Large intestine (tissue), 3 donors: ENCODE measurements around the gene RBM4B. TPM values are rescaled to one million over a fixed set of nuclear protein-coding genes. Genes with fewer than 3 reads are reported as not detected.
"Not testable (repeated sequence)": the region's sequence is repeated elsewhere in the genome, so short reads cannot be mapped to it uniquely, and the experiment has no call there.

Experiments
- DNase-seq, 2 donors: peaks; one replicate each; pipeline versions ENCODE4 v3.0.0 to v3.0.0-alpha.2; 2013
- H3K27ac ChIP-seq: one replicate; pipeline ENCODE4 v1.5.1; 2013; ENCODE audit warnings: low read length
- H3K27me3 ChIP-seq: 2 replicates; pipeline ENCODE4 v1.6.1; 2013; ENCODE audit warnings: low read length; ENCODE audit not compliant: control insufficient read depth, insufficient read depth
- H3K36me3 ChIP-seq: 2 replicates; pipeline ENCODE4 v1.6.1; 2013; ENCODE audit warnings: low read length; ENCODE audit not compliant: control insufficient read depth, insufficient read depth
- H3K4me1 ChIP-seq: one replicate; pipeline ENCODE4 v1.6.1; 2013; ENCODE audit warnings: low read length; ENCODE audit not compliant: control insufficient read depth, insufficient read depth
- H3K4me3 ChIP-seq: one replicate; pipeline ENCODE4 v1.5.1; 2013; ENCODE audit warnings: low read length
- H3K9me3 ChIP-seq: one replicate; pipeline ENCODE4 v1.6.1; 2013; ENCODE audit warnings: mild to moderate bottlenecking, low read depth, low read length, moderate library complexity; ENCODE audit not compliant: control insufficient read depth
- WGBS: methylation state at CpG from one replicate; pipeline ENCODE4 v1.1.5; 2013; ENCODE audit warnings: low lambda C conversion rate; ENCODE audit not compliant: insufficient coverage; 5-methylcytosine and 5-hydroxymethylcytosine counted together
- polyA plus RNA-seq: library from polyadenylated mRNA; unstranded; fragments of 120-200 nt; gene quantifications from one replicate; pipeline ENCODE4 v1.2.1, GENCODE V29; 2013

Gene RBM4B
- polyA plus RNA-seq, 1 donor, result 38.9 TPM

DNA sequence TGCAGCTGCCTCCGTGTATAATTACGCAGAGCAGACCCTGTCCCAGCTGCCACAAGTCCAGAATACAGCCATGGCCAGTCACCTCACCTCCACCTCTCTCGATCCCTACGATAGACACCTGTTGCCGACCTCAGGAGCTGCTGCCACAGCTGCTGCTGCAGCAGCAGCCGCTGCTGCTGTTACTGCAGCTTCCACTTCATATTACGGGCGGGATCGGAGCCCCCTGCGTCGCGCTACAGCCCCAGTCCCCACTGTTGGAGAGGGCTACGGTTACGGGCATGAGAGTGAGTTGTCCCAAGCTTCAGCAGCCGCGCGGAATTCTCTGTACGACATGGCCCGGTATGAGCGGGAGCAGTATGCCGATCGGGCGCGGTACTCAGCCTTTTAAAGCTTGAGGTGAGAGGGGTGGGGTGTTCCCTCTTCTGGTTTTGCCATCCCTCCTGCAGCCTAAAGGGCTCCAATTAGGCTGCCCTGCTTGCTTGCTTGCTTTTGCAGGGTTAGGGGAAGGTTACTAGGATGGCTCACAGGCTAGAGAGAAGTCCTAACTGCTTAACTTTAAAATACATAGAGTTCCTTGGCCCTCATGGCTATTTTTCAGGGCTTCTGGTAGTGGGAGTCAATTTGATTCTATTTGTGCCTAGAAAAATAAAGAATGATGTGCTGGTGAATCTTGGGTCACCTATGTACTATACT lies 33.8 kb downstream of the RBM4B start:
- WGBS, result no CpG with 5 or more reads among the region's 24 CpGs

DNA sequence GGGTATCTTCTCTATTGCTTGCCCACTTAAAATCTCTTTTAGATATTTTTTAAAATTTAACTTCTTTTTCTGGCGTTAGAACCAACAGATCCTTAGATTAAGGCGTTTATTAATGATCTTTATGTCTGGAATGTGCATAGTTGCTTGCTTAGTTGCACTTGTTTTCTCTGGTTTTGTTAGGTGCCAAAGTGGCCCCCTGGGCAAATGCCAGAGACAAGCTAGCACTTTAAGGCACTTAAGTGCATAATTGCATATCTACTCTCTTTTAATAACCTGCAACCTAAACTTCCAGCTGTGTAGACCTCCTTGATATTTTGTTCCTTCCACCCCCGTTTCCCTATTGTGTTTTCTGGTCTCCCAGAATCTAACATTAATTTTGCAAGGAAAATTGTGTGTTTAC lies 35.9 kb downstream of the RBM4B start:
- H3K4me3 ChIP-seq, result peak overlapping the region; percentile 89
- H3K36me3 ChIP-seq, result peaks cover 62% of the 10 kb centered on the region
- no peak overlapping the region for H3K27ac ChIP-seq
- H3K9me3 ChIP-seq, result no peaks in the 10 kb centered on the region
- peaks cover 33% of the 10 kb centered on the region for H3K4me1 ChIP-seq
- no peak for DNase-seq
- 67% methylated on average over 2 of the region's 3 CpGs for WGBS
- H3K27me3 ChIP-seq, result no peaks in the 10 kb centered on the region

More for the DNA sequence above, 33.8 kb downstream of the RBM4B start:
- Histone ChIP-seq H3K9me3 (no peaks in the 10 kb centered on the region), H3K36me3 (peaks cover 74% of the 10 kb centered on the region), H3K4me1 (peaks cover 26% of the 10 kb centered on the region), H3K27ac (no peak overlapping the region), H3K27me3 (no peaks in the 10 kb centered on the region), H3K4me3 (no peak overlapping the region)
- DNase-seq, result no peak

GRCh38 chr11:66639814-66640340 lies 37.8 kb downstream of the RBM4B start:
- H3K27ac ChIP-seq, H3K9me3 ChIP-seq, DNase-seq, H3K27me3 ChIP-seq: not testable (repeated sequence)
- Histone ChIP-seq H3K4me1 (peaks cover 33% of the 10 kb centered on the region), H3K36me3 (peaks cover 43% of the 10 kb centered on the region), H3K4me3 (peak overlapping the region; percentile 89)
- WGBS, result no CpG with 5 or more reads among the region's 10 CpGs

GRCh38 chr11:66639066-66639813 lies 38.4 kb downstream of the RBM4B start:
- Histone ChIP-seq H3K27me3 (no peaks in the 10 kb centered on the region), H3K9me3 (no peaks in the 10 kb centered on the region), H3K36me3 (peaks cover 41% of the 10 kb centered on the region), H3K4me1 (peaks cover 33% of the 10 kb centered on the region), H3K4me3 (peak overlapping the region; percentile 89), H3K27ac (peak overlapping the region; percentile 91)
- peak in 1 of 2 donors; percentile 71 for DNase-seq
- WGBS, result 0% methylated on average over 2 of the region's 27 CpGs

GRCh38 chr11:66638177-66639065 lies 39.3 kb downstream of the RBM4B start, which contains the start of gene RBM4:
RBM4 (plus strand) TSS chr11:66638703; CDS start chr11:66639712, 1,009 bp downstream.
- Histone ChIP-seq H3K27me3 (no peaks in the 10 kb centered on the region), H3K4me1 (peaks cover 28% of the 10 kb centered on the region), H3K36me3 (peaks cover 35% of the 10 kb centered on the region), H3K9me3 (no peaks in the 10 kb centered on the region), H3K4me3 (peak within 1 kb of the TSS; percentile 89), H3K27ac (peak within 1 kb of the TSS; percentile 91)
- WGBS, result 0% methylated on average over 5 of the region's 63 CpGs
- DNase-seq, result peak; percentile 99 to 100

DNA sequence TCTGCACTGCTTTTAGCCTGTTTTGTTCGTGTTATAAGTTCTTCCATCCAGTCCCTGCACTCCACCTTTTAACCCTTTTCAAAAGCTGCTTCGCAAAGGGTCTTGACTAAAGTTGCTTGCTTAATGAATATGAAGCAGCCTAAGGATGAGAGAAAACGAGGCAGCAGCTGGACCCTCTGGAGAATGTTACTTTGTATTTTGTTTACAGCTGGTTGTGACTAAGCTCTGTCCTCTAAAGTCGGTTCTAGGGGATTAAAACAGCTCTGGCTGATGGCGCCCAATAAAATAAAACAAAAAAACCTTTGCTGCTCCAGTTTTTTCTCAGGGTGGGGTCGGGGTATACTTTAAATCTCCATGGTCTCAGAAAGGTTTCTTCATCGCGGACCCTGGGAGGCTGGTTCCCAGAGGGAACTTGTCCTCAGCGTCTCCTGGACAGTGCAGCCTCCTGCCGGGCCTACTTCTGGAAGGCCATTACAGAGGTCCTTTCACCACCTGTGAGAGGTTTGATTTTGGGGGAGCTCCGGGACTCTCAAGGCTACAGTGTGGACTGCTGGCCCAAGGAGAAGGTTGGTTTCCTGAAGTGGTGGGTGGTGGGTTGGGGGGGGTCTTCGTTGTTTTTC lies 40.0 kb downstream of the RBM4B start:
- DNase-seq, result no peak
- no peaks in the 10 kb centered on the region for H3K9me3 ChIP-seq
- no peaks in the 10 kb centered on the region for H3K27me3 ChIP-seq
- peak overlapping the region; percentile 89 for H3K4me3 ChIP-seq
- peaks cover 28% of the 10 kb centered on the region for H3K4me1 ChIP-seq
- WGBS, result 38% methylated on average over 2 of the region's 12 CpGs
- H3K27ac ChIP-seq, result peak overlapping the region; percentile 45
- H3K36me3 ChIP-seq, result peaks cover 32% of the 10 kb centered on the region

DNA sequence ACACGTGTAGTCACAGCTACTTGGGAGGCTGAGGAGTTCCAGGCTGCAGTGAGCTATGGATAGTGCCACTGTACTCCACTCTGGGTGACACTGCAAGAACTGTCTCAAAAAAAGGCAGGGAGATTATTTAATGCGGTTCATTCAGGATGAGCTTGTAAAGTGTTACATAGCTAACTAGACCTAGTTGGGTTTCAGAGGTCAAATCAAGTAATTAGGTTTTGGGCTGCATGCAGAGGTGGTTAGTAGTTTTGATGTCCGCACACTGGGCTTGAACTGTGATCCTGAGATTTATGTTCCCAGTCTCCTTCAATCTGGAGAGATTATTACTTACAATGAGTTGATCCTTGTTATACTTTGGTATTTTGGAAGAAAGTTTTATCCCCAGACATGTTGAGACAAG lies 41.3 kb downstream of the RBM4B start:
- Histone ChIP-seq H3K4me3 (no peak overlapping the region), H3K4me1 (peaks cover 19% of the 10 kb centered on the region), H3K27ac (no peak overlapping the region), H3K27me3 (no peaks in the 10 kb centered on the region), H3K36me3 (peaks cover 32% of the 10 kb centered on the region), H3K9me3 (no peaks in the 10 kb centered on the region)
- WGBS, result no CpG with 5 or more reads among the region's 3 CpGs
- DNase-seq, result no peak

- Histone ChIP-seq H3K36me3 (peaks cover 37% of the 10 kb centered on the region), H3K4me1 (peaks cover 6% of the 10 kb centered on the region), H3K27me3 (no peaks in the 10 kb centered on the region), H3K4me3 (no peak overlapping the region), H3K27ac (no peak overlapping the region), H3K9me3 (no peaks in the 10 kb centered on the region)
- DNase-seq, result no peak
- WGBS, result 83% methylated on average over 1 of the region's 2 CpGs
These were observed 44.7 kb downstream of the RBM4B start for GRCh38 chr11:66632952-66633351.

DNA sequence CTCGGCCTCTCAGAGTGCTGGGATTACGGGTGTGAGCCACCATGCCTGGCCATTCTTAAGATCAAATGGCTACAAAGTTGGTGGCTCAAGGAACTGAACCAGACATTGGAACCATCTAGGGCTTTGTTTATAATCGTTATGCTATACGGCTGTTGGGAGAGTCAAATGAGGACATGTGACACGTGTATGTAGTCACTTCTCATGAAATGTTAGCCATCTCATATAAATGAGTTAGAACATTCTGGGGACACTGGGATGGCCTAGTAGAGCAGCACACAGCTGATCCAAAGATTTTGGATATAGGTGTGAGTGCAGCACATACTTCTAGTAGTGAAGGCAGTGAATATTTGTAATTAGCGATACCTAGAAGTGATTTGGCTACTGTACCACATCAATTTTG lies 45.8 kb downstream of the RBM4B start:
- Histone ChIP-seq H3K27ac (no peak overlapping the region), H3K4me3 (no peak overlapping the region), H3K36me3 (peaks cover 47% of the 10 kb centered on the region), H3K4me1 (no peaks in the 10 kb centered on the region), H3K9me3 (no peaks in the 10 kb centered on the region), H3K27me3 (no peaks in the 10 kb centered on the region)
- no CpG with 5 or more reads among the region's 6 CpGs for WGBS
- no peak for DNase-seq
